Fibroblast of gingiva (primary cell): ENCODE measurements around the gene SEPTIN2.
A peak's percentile ranks its signal among the peaks of the same experiment; 100 is the strongest.
"Not testable (repeated sequence)": the region's sequence is repeated elsewhere in the genome, so short reads cannot be mapped to it uniquely, and the experiment has no call there.

Experiments used
- DNase-seq: peaks from one replicate; pipeline ENCODE4 v3.0.0-alpha.2; 2011; ENCODE audit warnings: low read depth

The SEPTIN2 gene

DNA sequence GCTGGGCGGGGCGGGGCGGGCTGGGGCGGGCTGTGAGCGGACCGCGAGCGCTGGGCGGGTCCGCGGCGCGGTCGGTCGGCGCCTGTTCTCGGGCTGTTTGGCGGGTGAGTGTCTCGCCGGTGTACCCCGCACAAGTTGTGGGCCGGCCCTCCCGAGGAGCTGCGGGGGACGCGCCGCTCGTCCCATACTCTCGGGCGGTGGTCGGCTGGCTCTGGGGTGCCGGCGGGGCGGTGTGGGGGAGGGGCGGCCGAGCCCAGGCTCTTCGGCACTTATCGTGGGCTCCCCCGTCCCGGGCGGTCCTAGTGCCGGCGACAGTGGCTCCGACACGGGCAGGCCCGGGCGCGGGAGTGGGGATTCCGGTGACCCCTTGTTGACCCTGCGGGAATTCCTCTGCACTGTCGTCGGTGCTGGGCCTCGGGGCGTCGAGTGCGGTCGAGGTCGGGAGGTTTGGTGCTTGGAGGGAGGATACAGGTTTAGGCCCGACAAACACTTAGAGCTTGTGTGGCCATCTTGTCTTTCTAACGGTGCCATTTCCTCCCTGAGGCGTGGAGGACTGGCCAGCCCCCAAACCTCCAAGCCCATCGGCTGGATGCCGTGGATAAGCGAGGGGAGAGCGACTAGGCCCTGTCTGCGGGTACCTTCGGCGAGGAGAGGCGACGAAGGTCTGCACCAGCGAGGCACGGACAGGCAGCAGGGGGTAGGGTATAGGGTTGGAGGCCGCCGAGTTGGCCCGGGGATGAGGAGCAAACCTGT lies at the start of gene SEPTIN2:
Gene SEPTIN2 (plus strand): TSS at position 47 of the 753 bp plus-strand sequence. CDS start 8,308 bp downstream, outside the sequence.
- peak; percentile 53 for DNase-seq

DNA sequence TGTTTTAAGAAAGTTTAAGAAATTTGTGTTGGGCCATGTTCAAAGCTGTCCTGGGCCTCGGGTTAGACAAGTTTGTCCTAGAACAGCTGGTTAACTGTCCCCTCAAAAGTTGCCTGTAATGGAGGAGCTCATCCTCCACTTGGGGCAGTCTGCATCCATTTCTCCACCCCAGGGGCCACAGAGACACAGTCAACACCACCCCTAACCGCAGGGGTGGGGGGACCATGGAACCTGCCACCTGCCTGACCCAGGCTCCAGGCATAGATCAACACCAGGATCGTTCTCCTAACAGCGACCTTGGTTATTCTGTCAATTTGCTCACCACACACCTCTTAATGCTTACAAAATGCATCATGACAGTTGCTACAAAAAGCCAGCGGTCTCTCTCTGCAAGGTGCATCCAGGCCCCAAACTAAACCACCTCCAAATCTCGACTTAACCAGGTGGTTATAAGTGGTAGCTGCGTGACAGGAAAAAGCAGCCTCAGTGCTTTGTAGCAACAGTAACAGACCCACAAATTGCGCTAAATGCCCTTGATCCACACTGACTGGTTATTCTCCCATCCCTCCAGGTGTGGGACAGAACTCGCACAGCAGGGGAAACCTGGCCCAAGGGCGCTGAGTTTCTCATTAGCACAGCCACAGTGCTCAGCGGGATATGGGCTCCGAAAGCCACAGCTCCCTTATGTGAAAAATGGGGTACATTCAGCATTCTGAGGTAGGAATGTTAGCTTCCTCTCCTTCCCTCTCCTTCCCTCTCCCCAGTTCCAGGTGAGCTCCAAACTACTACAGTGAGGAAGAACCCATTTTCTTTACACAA lies 48.3 kb upstream of the SEPTIN2 start:
- DNase-seq: no peak

DNA sequence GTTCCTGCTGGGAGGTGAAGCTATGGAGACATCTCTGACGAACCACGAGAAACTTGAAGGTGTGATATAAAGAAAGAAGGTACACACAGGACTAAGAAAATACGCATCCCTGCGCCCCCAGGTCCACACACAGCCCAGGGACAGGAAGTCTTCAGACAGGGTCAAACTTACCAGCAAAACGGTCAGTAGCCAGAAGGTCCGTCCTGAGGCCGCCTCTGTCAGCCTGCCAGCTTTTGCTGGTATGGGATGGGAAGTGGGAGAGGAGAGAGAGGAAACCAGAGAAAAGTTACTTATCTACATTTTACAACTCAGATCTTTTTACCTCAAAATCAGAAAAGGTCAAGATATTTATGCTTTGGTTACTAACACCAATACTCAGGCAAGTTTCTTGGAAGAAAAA lies 47.4 kb upstream of the SEPTIN2 start:
- no peak for DNase-seq

DNA sequence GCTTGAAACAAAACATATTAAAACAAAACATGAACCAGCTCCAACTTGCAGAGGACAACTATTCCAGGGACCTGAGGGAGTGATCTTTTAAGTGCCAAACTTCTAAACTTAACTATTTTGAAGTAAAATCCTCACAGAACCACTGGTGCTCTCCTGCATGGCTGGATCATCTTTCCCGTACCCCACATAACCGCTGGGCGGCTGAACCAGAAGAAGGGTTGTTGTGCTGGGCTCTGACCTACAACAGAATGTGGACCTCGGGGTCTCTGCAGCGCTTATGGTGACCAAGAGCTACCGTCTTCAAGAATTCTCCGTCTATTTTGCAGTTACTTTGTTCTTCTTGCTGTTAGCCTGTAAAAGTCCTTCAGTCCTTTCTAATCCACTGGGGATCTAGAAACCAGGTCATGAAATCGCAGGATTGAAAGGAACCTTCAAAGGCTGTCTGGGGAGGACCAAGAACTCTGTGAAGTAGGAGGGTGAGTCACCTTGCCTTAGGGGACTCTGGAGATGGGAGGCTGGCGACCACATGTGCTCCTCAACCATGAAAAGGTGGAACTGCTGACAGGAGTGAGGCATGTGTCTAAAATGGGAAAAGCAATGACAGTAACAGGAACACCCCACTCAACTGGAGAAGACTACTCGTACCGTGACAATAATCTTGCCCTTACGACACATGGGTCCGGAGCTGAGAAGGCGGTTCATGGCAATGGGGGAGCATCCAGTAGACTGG lies 46.8 kb upstream of the SEPTIN2 start:
- DNase-seq: peak; percentile 22

DNA sequence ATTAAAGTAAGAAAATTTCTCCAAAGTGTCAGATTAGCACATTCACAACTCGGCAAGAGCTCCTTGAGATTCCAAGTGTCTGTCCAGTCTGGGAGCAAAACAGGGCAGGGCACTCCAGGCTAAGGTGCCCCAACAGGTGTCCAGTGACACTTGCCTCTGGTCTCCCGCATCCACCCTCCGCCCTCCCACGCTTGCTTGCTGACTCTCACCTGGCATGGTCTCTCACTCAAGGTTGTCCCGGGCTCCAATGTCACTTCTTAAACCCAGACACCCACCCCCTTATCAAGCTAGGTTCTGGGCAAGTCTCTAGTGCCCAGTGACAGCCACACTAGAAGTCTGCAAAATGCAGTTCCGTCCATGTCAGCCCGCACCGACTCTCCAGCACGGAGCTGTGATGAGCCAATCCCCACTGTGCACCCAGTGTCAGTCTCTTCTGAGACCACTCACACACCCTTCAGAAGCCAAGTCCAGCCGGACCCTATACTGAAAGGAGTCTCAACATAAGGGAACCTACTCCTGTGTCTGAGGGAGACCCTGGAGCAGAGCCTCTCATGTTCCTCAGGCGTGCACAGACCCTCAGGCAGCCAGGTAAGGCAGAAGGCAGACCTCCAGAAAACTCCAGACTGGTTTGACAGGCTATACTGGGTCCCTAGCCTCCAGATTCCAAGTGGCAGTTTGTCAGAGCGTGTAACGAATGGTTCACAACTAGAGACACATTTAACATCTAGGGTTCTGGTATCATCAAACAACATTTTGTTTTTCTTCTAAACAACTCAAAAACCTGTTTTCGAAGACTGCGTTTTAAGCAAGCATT lies 45.8 kb upstream of the SEPTIN2 start:
- DNase-seq: no peak

DNA sequence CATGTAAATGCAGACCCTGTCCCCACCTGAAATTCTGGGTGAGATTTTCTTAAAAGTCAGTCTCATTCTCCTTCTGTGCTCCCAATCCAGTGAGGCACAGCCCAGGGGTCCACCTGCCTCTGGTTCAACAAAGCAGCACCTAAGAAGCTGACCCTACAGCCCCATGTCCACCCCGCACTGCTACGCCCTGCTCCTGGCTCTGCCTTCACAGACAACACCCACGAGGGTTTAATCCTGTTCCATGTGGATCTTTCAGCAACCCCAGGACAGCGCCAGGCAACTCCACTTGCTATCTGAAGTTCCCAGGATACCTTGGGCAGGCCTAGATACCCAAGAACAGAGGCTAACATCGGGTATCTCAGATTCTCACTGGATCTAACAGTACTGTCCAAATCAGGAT lies 45.2 kb upstream of the SEPTIN2 start:
- no peak for DNase-seq

DNA sequence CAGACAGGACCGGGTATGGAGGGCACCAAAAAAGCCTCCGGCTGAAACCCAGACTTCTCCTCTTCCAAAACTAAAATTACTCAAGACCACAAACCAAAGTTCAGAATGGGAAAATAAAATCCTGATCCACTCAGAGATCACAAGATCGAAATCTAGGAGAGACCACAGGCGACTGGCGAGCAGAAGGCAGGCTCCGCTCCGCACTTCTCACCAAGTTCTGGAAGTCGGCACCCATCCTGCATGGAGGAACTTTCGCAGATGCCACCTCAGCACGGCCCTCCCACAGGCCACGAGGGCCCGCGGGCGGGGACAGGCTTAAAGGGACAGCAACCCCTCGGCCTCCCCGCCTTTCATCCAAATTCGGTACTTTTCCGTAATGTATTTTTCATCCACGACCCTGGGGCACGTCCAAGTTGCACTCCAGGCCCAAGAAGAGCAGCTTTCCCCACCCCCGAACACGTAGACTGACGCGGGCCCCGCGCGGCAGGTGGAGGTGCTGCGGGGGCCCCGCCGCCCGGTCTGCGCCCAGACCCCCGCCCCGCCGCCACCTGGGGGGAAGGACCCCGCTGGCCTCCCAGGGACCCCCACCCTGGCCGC lies 43.9 kb upstream of the SEPTIN2 start:
- peak; percentile 84 for DNase-seq

DNA sequence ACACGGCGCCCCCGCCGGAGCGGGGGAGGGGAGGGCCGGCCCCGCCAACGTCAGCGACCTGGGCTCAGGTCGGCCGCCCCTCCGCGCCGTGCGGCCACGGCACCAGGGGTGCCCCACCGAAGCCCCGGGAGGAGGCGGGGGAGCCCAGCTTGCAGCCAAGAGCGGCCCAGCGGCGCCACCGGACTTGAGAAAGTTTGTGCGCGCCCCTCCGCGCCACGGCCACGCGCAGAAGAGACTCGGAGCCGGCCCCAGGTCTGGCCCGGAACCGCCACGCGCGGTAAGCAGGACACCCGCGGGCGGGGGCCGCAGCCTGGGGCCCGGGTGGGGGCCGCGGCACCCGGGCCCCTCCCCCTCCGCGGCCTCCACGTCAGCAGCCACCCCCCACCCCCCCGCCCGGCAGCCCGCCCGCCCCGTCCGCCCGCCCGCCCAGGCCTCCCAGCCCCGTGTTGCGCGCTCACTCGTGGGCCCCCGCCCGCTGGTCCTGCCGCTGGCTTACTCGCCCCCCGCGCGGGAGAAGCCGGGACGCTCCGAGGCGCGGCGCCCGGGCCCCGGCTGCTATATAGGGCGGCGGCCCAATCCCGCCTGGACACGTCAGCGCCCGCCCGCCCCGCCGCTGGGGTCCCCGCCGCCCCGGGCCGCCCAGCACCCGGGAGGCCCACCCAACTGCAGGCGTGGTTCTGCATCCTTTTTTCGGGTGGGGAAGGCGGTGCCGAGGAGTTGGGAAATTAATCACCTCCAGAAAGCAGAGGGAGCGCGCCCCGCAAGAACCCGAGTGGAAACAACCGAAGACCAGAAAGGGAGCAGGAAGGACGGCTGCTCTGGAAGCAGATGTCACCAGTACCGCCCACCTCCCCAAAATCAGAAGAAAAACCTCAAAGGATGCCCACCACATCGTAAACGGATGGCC lies 43.2 kb upstream of the SEPTIN2 start:
- DNase-seq: peak; percentile 82

DNA sequence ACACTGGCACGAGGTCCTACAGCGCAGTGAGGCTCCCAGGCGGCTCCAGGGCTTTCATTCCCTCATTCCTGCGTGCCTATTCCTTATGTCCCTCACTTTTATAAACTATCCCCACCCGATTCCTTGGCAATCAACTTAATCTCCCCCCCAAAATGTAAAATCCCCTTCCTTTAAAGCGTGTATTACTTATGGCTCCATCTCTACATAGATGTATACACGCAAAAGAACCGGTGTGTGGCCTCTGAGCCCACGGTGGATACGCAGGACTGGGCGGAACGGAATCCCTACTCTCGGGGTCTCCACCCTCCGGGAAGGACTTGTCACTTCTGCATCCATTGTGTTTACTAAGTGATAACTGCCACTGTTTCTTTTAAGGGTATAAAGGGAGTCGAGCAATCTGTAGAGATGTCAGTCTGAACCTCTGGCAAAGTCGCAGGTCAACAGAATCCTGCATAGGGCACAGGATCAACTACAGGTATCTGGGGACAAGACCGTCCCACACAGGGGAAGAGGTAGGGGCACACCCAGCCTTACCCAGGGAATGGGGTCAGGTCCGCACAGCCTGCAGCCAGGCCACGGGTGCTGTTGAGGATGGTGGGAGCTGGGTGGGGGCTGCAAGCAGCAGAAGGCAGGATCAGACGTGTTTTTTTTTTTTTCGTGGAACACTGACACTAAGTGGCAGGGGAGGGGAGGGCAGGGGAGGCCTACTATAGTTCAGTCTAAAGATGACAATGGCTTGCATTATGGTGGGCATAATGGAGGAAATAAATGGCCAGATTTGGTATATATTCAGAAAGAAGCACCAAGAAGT lies 42.3 kb upstream of the SEPTIN2 start:
- no peak for DNase-seq

DNA sequence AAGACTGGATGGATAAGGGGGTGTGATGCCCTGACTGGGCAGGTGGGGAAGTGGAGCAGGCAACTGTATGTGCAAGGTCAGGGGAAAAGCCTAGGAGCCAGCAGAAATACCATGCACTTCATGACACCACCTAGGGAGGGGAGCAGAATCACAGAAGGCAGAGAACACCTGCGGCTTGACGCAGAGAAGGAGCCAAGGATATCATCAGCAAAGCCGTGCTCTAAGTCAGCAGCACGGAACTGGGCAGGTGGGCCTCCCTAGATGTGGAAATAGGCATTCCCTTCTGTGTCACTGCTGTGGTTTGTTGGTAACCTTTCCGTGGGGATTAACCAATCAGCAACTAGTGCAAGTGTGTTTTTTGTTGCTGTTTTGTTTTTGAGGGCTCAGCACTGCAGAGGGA lies 41.6 kb upstream of the SEPTIN2 start:
- no peak for DNase-seq

DNA sequence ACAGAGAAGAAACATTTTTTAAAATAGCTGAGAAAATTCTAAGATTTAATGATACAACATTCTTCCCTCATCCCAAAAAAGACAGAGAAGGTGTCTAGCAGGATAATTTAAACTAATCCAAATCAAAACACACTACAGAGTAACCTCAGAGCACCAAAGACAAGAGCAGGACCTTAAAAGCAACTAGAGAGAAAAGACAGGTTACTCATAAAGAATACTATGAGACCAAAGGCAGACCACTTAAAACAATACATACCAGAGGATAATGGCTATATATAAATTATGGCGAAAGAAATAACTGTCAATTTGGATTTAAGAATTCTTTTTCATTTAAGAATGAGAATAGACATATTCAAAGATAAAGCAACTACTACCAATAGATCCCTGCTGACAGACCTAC lies 40.2 kb upstream of the SEPTIN2 start:
- no peak for DNase-seq

DNA sequence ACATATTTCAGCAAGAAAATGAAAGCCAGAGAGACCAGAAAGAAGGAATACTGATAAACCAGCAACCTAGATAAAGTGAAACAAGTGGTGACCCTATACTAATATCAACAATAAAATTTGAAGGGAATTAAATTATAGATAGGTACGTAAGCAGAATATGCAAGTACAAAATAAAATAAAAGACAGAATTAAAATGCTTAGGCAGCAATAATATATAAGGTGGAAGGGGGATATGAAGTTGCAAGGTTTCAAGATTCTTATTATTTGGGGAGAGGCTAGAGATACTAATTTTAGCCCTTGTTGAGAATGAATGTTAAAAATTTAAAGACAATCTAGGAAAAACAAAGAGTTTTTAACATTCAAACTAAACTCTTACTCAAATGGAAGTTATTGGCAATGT lies 39.8 kb upstream of the SEPTIN2 start:
- DNase-seq: no peak

DNA sequence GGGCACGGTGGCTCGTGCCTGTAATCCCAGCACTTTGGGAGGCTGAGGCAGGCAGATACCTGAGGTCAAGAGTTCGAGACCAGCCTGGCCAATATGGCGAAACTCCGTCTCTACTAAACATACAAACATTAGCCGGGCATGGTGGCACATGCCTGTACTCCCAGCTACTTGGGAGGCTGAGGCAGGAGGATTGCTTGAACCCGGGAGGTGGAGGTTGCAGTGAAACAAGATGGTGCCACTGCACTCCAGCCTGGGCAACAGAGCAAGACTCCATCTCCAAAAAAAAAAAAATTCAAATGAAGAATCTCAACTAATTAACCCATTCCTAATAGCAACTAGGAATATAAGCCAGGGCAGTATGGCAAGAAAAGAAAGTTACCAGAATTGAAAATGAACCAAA lies 37.4 kb upstream of the SEPTIN2 start:
- DNase-seq: not testable (repeated sequence)

DNA sequence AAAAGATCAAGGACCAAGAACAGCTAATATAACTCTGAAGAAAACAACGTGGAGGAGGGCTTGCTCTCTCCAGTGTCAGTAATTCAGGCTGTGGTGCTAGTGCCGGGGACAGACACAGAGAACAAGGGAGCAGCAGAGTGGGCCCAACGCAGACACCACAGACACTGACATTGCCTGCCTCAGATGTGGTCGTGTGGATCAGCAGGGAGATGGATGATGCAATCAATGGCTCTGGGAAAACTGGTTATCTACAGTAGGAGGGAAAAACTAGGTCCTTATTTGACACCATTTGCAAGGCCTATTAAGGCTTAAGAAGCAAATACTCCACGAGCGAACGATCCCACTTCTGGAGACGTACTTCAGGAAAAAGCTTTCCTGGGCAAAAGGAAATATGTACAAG lies 36.3 kb upstream of the SEPTIN2 start:
- no peak for DNase-seq

DNA sequence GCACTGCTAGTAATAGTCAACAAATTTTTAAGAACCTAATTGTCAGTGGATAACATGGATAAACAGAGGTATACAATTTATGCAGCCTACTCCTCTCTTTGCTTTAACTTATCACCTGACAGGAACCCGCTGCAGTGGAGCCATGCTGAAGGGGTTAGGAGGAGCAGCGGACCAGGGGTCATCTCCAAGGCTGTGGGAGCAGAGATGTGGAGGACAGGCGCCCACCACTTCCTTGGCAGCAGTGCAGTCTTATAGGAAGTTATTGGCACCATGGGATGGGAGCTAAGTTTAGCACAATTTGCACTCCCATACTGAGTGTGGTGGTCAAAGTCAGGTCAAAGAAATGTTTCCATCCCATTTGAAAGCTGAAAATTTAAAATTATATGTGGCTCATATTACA lies 35.9 kb upstream of the SEPTIN2 start:
- DNase-seq: no peak

DNA sequence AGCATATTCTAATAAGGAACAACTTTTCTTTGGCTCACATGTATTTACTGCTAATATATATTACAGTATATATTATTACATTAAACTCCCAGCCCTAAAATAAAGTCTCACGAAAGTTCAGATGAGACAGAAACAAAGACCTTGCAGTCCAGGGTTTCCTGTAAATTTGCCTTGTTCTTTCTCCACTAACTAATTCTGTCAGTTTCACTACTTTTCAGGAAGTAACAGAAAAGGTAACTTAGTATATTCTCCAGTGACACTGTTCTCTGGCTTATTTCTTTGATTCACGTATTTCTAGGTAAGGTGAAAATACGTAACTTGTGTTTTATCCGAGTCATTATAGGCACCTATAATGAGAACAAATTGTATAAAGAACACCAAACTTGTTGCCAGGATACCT lies 35.4 kb upstream of the SEPTIN2 start:
- no peak for DNase-seq

DNA sequence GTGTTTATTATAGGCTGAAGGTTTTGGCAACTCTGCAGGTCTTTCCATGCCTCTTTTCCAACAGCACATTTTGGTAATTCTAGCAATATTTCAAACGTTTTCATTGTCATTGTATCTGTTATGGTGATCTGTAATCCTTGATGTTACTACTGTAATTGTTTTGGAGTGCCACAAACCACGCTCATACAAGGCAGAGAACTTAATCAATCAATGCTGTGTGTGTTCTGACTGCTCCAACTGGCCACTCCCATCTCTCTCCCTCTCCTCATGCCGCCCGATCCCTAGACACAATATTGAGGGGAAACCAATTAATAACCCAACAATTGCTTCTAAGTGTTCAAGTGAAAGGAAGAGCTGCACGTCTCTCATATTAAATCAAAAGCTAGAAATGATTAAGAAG lies 33.2 kb upstream of the SEPTIN2 start:
- DNase-seq: no peak

DNA sequence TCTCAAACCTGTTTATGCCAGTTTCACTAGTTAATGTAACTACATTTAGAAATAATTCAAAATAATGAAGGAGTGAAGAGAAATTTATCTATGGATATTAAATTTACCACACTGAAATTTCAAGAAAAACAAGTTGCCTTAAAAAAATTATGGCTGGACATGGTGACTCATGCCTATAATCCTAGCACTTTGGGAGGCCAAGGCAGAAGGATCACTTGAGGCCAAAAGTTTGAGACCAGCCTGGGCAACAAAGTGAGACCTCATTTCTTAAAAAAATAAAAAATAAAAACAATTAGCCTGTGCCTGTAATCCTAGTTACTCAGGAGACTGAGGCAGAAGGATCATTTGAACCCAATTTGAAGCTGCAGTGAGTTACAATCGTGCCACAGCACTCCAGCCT lies 30.1 kb upstream of the SEPTIN2 start:
- no peak for DNase-seq

DNA sequence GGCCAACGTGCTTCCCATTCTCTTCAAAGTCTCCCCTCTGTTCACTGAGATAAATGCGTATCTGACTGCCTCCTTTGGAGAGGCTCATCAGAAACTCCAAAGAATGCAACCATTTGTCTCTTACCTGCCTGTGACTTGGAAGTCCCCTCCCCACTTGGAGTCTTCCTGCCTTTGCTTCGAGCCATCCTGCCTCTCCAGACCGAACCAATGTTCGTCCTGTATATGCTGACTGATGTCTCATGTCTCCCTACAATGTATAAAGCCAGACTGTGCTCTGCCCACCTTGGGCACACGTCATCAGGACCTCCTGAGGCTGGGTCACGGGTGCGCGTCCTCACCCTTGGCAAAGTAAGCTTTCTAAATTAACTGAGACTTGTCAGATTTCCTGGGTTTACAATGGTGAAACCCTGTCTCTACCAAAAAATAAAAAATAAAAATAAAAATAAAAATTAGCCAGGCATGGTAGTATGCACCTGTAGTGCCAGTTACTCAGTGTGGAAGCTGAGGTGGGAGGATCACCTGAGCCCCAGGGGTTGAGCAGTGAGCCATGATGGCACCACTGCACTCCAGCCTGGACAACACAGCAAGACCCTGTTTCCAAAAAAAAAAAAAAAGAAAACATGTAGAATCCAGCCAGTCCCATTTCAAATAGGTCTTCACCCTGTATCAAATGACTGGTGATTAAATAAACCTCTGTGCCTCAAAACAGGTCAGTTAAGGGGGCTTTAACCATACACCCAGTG lies 29.2 kb upstream of the SEPTIN2 start:
- DNase-seq: no peak
